CD4-positive, alpha-beta T cell treated with Interleukin-6 at 100 ng/mL for 8 hours (primary cell): ENCODE data around the gene VOPP1.
"Not testable (repeated sequence)": the region's sequence is repeated elsewhere in the genome, so short reads cannot be mapped to it uniquely, and the experiment has no call there.

Source experiments
- DNase-seq: peaks from one replicate; pipeline ENCODE4 v3.0.0-alpha.2; 2020; ENCODE audit warnings: mixed read lengths, low spot score

VOPP1 gene

GRCh38 chr7:55488216-55488615 lies 84.1 kb downstream of the VOPP1 start:
- DNase-seq, result no peak

GRCh38 chr7:55486991-55487390 lies 85.3 kb downstream of the VOPP1 start:
- no peak for DNase-seq

- DNase-seq, result no peak
Observed at GRCh38 chr7:55486192-55486590, 86.1 kb downstream of the VOPP1 start.

GRCh38 chr7:55485501-55486191 lies 86.7 kb downstream of the VOPP1 start:
- DNase-seq, result no peak

GRCh38 chr7:55484834-55485233 lies 87.5 kb downstream of the VOPP1 start:
- DNase-seq, result no peak

GRCh38 chr7:55484241-55484640 lies 88.1 kb downstream of the VOPP1 start:
- DNase-seq, result no peak

- no peak for DNase-seq
Observed at GRCh38 chr7:55483046-55483445, 89.3 kb downstream of the VOPP1 start.

- DNase-seq, result no peak
Observed at GRCh38 chr7:55481155-55481554, 91.1 kb downstream of the VOPP1 start.

GRCh38 chr7:55478700-55479099 lies 93.6 kb downstream of the VOPP1 start:
- no peak for DNase-seq

- DNase-seq, result no peak
Observed at GRCh38 chr7:55477781-55478374, 94.4 kb downstream of the VOPP1 start.

GRCh38 chr7:55476852-55477780 lies 95.2 kb downstream of the VOPP1 start:
- DNase-seq, result no peak

- no peak for DNase-seq
Observed at GRCh38 chr7:55475855-55476803, 96.2 kb downstream of the VOPP1 start.

- DNase-seq, result peak; percentile 61
Observed at GRCh38 chr7:55474944-55475854, 97.1 kb downstream of the VOPP1 start.

- DNase-seq, result no peak
Observed at GRCh38 chr7:55473932-55474331, 98.4 kb downstream of the VOPP1 start.

- DNase-seq, result peak; percentile 23
Observed at GRCh38 chr7:55472928-55473725, 99.2 kb downstream of the VOPP1 start.

GRCh38 chr7:55472406-55472805 lies 99.9 kb downstream of the VOPP1 start:
- DNase-seq, result not testable (repeated sequence)

GRCh38 chr7:55471594-55471993 lies 100.7 kb downstream of the VOPP1 start:
- not testable (repeated sequence) for DNase-seq

GRCh38 chr7:55470261-55470660 lies 102.0 kb downstream of the VOPP1 start:
- DNase-seq, result no peak

GRCh38 chr7:55469721-55470120 lies 102.6 kb downstream of the VOPP1 start:
- DNase-seq, result no peak

- peak; percentile 64 for DNase-seq
Observed at GRCh38 chr7:55469271-55469681, 103.0 kb downstream of the VOPP1 start.
